ENCODE data around the gene ZCWPW2.
A peak's percentile ranks its signal among the peaks of the same experiment; 100 is the strongest.

The ZCWPW2 gene
- 0.38 to 2.2 (median 1.1) reads per million in 17 experiments for total RNA-seq

GRCh38 chr3:28348629-28349468 is at the start of gene ZCWPW2, which contains the start of gene AZI2:
TSS of gene ZCWPW2 (plus strand) at chr3:28348721. CDS start at chr3:28413069, 64,348 bp downstream.
TSS of gene AZI2 (minus strand) at chr3:28348824. CDS start at chr3:28340617, 8,207 bp downstream.
- peak; percentile 97 to 99 (median 98) for DNase-seq

GRCh38 chr3:28299705-28300104 is 48.8 kb upstream of the ZCWPW2 start:
- no peak for DNase-seq

GRCh38 chr3:28300345-28300962 is 48.1 kb upstream of the ZCWPW2 start:
- DNase-seq = no peak

- no peak for DNase-seq
Observed at GRCh38 chr3:28301688-28302087, 46.8 kb upstream of the ZCWPW2 start.

GRCh38 chr3:28308196-28308595 is 40.3 kb upstream of the ZCWPW2 start:
- DNase-seq = peak in 2 of 4 experiments; percentile 27 to 34

GRCh38 chr3:28315711-28316110 is 32.8 kb upstream of the ZCWPW2 start:
- DNase-seq = no peak

- no peak for DNase-seq
Observed at GRCh38 chr3:28316226-28316625, 32.3 kb upstream of the ZCWPW2 start.

- peak; percentile 33 to 69 (median 44) for DNase-seq
Observed at GRCh38 chr3:28317438-28318022, 31.0 kb upstream of the ZCWPW2 start.

- no peak for DNase-seq
Observed at GRCh38 chr3:28320981-28321380, 27.5 kb upstream of the ZCWPW2 start.

- no peak for DNase-seq
Observed at GRCh38 chr3:28322464-28322863, 26.1 kb upstream of the ZCWPW2 start.

- no peak for DNase-seq
Observed at GRCh38 chr3:28326458-28326926, 22.0 kb upstream of the ZCWPW2 start.

- peak in 2 of 4 experiments; percentile 52 to 66 for DNase-seq
Observed at GRCh38 chr3:28328188-28329151, 20.1 kb upstream of the ZCWPW2 start.

GRCh38 chr3:28334552-28334951 is 14.0 kb upstream of the ZCWPW2 start:
- peak in 1 of 4 experiments; percentile 12 for DNase-seq

GRCh38 chr3:28335246-28335645 is 13.3 kb upstream of the ZCWPW2 start:
- no peak for DNase-seq

GRCh38 chr3:28337230-28337629 is 11.3 kb upstream of the ZCWPW2 start:
- DNase-seq = no peak

GRCh38 chr3:28343144-28343543 is 5.4 kb upstream of the ZCWPW2 start:
- DNase-seq = no peak

GRCh38 chr3:28345690-28346089 is 2.8 kb upstream of the ZCWPW2 start:
- no peak for DNase-seq

- peak; percentile 30 to 95 (median 80) for DNase-seq
Observed at GRCh38 chr3:28347374-28348264, 902 bp upstream of the ZCWPW2 start.

- no peak for DNase-seq
Observed at GRCh38 chr3:28348265-28348628, 274 bp upstream of the ZCWPW2 start.

GRCh38 chr3:28349469-28350000 is 1.0 kb downstream of the ZCWPW2 start:
- DNase-seq = peak in 2 of 4 experiments; percentile 22 to 29

- DNase-seq = peak; percentile 61 to 91 (median 78)
Observed at GRCh38 chr3:28376424-28376823, 27.9 kb downstream of the ZCWPW2 start.

Measured in suppressor macrophage (primary cell).